Heart right ventricle (tissue), 16 donors: ENCODE results near the gene TLE1. TPM values are rescaled to one million over a fixed set of nuclear protein-coding genes. Genes with fewer than 3 reads are reported as not detected.

Source experiments
- ATAC-seq, 8 donors: fragments of 200-7000 bp; cut with Tn5 transposase; one replicate each; pipeline ENCODE4 v1.9.1; 2020; ENCODE audit warnings: mild to moderate bottlenecking in 8 of 8, moderate library complexity in 8 of 8, moderate number of reproducible peaks in 1 of 8
- DNase-seq, 2 donors: peaks; one replicate each; pipeline ENCODE4 v3.0.0-alpha.2; 2020
- H3K27ac ChIP-seq, 10 donors: fragments of 200-600 bp; sonication (generic) in 2 of 10; one replicate each; pipeline versions ENCODE4 v1.5.0 to v1.8.0; 2020 to 2022; ENCODE audit warnings: mild to moderate bottlenecking in 3 of 10
- H3K27me3 ChIP-seq, 7 donors: fragments of 200-600 bp; one replicate each; pipeline ENCODE4 v1.8.0; 2021 to 2022; ENCODE audit warnings: mild to moderate bottlenecking in 2 of 7
- H3K36me3 ChIP-seq, 9 donors: fragments of 200-600 bp; sonication (generic) in 1 of 9; one replicate each; pipeline versions ENCODE4 v1.5.0 to v1.8.0; 2020 to 2022; ENCODE audit warnings: mild to moderate bottlenecking in 2 of 9
- H3K4me1 ChIP-seq, 9 donors: fragments of 200-600 bp; sonication (generic) in 1 of 9; one replicate each; pipeline versions ENCODE4 v1.5.0 to v1.8.0; 2020 to 2022; ENCODE audit warnings: mild to moderate bottlenecking in 4 of 9
- H3K4me3 ChIP-seq, 10 donors: fragments of 200-600 bp; sonication (generic) in 2 of 10; one replicate each; pipeline versions ENCODE4 v1.5.0 to v1.8.0; 2020 to 2022; ENCODE audit warnings: mild to moderate bottlenecking in 7 of 10, moderate library complexity in 2 of 10
- H3K9me3 ChIP-seq, 11 donors: fragments of 200-600 bp in 10 of 11; sonication (generic) in 2 of 11; one replicate each; pipeline versions ENCODE4 v1.5.0 to v1.8.0; 2013 to 2022; ENCODE audit warnings: mild to moderate bottlenecking in 2 of 11, control low read depth in 1 of 11, moderate library complexity in 1 of 11
- CTCF ChIP-seq, 9 donors: fragments of 200-600 bp; sonication (generic) in 2 of 9; IDR thresholded peaks; one replicate each; pipeline versions ENCODE4 v1.5.0 to v1.8.0; 2021 to 2022; ENCODE audit warnings: antibody characterized with exemption in 9 of 9, mild to moderate bottlenecking in 5 of 9, moderate library complexity in 1 of 9
- WGBS, 2 donors: extraction: QIAGEN DNeasy Blood & Tissue Kit; methylation state at CpG; one replicate each; pipeline ENCODE4 v1.1.7; 2013; ENCODE audit warnings: inconsistent platforms in 1 of 2; 5-methylcytosine and 5-hydroxymethylcytosine counted together
- intact Hi-C, 10 donors: fragments of 100-400 bp; cut with DNase I; formaldehyde crosslinking; loops; one replicate each; pipeline versions ENCODE4 v1.11.1 to v1.14.2; 2022
- polyA plus RNA-seq, 2 donors: library from polyadenylated mRNA; stranded (reverse); fragments of 200-250 nt; gene quantifications; one replicate each; pipeline ENCODE4 v1.2.3, GENCODE V29; 2013
- total RNA-seq, 10 donors: library from RNA; stranded (reverse); fragmentation: NEBNext Ultra II Directional in 3 of 10; extraction: Animal tissue kit (Norgen Biotek cat#: 25700) in 3 of 10; gene quantifications; one replicate each; pipeline versions ENCODE4 v1.2.1 to v1.2.4, GENCODE V29; 2021 to 2023
- donor health status: Arrhythmogenic right ventricular cardiomyopathy.
- donor health status: ischemic (EF 13 %, LVEDD 7.1; RV severe dilation, severe dysfunction).
- donor health status: healthy with polysubstance abuse.
- donor health status: DM: no; HTN: yes; CAD: no.
- donor health status: DM: no; HTN: no; CAD: no.
- donor health status: ischemic (EF 25% LVEDD 6.9; RV normal size, moderate dysfunction).
- donor health status: ischemic (EF 25% LVEDD 5.7; RV mildly dilated, moderate dysfunction).
- donor health status: healthy.
- donor health status: DM: yes; HTN: yes; CAD: no.
- donor health status: Ischemic cardiomyopathy.
- donor health status: ischemic (EF 35%, LVEDD 5.7; RV mildly dilated, moderate dysfunction).
- donor health status: nonischemic (EF 11% LVEDD 7.7; RV severe dilation, severe dysfunction).
- donor health status: DM: yes; HTN: yes; CAD: no.
- donor health status: PGD.
- donor health status: ischemic (EF 29% LVEDD 5.4; RV normal size, mild dysfunction).
- donor health status: nonischemic (EF 23%, LVEDD 6.1; RV moderate dilation, normal function).

The TLE1 gene
- total and polyA plus RNA-seq, 12 donors: 7.9 to 15.2 (median 11.0) TPM

- H3K9me3 ChIP-seq: no peaks in the 10 kb centered on the region
- H3K36me3 ChIP-seq: peaks cover 0 to 44% (median 0%) of the 10 kb centered on the region in 9 donors
- DNase-seq: no peak
- no peak overlapping the region for H3K27ac ChIP-seq
- ATAC-seq: no peak
- H3K27me3 ChIP-seq: no peaks in the 10 kb centered on the region
- peaks cover 0 to 15% (median 8%) of the 10 kb centered on the region in 9 donors for H3K4me1 ChIP-seq
- H3K4me3 ChIP-seq: no peak overlapping the region
- intact Hi-C loops: no loop called here
- 84 to 86% methylated on average over 7 of the region's 7 CpGs for WGBS, 2 donors
- no peak for TF ChIP-seq CTCF (IDR thresholded peaks at IDR 0.05)
Observed at GRCh38 chr9:81652058-81652687, 37.2 kb downstream of the TLE1 start.

GRCh38 chr9:81650586-81651515 is 38.5 kb downstream of the TLE1 start:
- ATAC-seq: no peak
- Histone ChIP-seq H3K27ac (no peak overlapping the region), H3K4me1 (peaks cover 0 to 6% (median 2%) of the 10 kb centered on the region in 9 donors), H3K9me3 (no peaks in the 10 kb centered on the region), H3K27me3 (no peaks in the 10 kb centered on the region), H3K36me3 (peaks cover 0 to 44% (median 0%) of the 10 kb centered on the region in 9 donors), H3K4me3 (no peak overlapping the region)
- no peak for TF ChIP-seq CTCF (IDR thresholded peaks at IDR 0.05)
- WGBS, 2 donors: 86 to 92% methylated on average over 8 of the region's 8 CpGs
- no peak for DNase-seq
- intact Hi-C loops: no loop called here

GRCh38 chr9:81649475-81650240 is 39.7 kb downstream of the TLE1 start:
- Histone ChIP-seq H3K9me3 (no peaks in the 10 kb centered on the region), H3K36me3 (peaks cover 0 to 44% (median 0%) of the 10 kb centered on the region in 9 donors), H3K4me1 (no peaks in the 10 kb centered on the region), H3K27ac (no peak overlapping the region), H3K4me3 (no peak overlapping the region), H3K27me3 (no peaks in the 10 kb centered on the region)
- WGBS, 2 donors: 80 to 85% methylated on average over 13 of the region's 13 CpGs
- no peak for TF ChIP-seq CTCF (IDR thresholded peaks at IDR 0.05)
- intact Hi-C loops: no loop called here
- ATAC-seq (no peak), DNase-seq (no peak)

GRCh38 chr9:81648891-81649290 is 40.5 kb downstream of the TLE1 start:
- TF ChIP-seq CTCF (IDR thresholded peaks at IDR 0.05): no peak
- Histone ChIP-seq H3K9me3 (no peaks in the 10 kb centered on the region), H3K4me1 (no peaks in the 10 kb centered on the region), H3K27me3 (no peaks in the 10 kb centered on the region), H3K4me3 (no peak overlapping the region), H3K27ac (no peak overlapping the region), H3K36me3 (peaks cover 0 to 43% (median 0%) of the 10 kb centered on the region in 9 donors)
- DNase-seq (no peak), ATAC-seq (no peak)
- 93 to 94% methylated on average over 2 of the region's 2 CpGs for WGBS, 2 donors
- intact Hi-C loops: no loop called here
